GM19397 (cell line): ENCODE data around the gene KAT8.
"Not testable (repeated sequence)": the region's sequence is repeated elsewhere in the genome, so short reads cannot be mapped to it uniquely, and the experiment has no call there.

Experiments used
- ATAC-seq: cut with Tn5 transposase; IDR thresholded peaks from one replicate; pipeline ENCODE4 v1.9.1; 2021; ENCODE audit warnings: mild to moderate bottlenecking, moderate library complexity; ENCODE audit not compliant: unreplicated experiment

Gene KAT8

GRCh38 chr16:31130336-31130891 is 12.9 kb downstream of the KAT8 start:
- no peak for ATAC-seq

GRCh38 chr16:31130899-31131298 is 13.4 kb downstream of the KAT8 start:
- no peak for ATAC-seq

DNA sequence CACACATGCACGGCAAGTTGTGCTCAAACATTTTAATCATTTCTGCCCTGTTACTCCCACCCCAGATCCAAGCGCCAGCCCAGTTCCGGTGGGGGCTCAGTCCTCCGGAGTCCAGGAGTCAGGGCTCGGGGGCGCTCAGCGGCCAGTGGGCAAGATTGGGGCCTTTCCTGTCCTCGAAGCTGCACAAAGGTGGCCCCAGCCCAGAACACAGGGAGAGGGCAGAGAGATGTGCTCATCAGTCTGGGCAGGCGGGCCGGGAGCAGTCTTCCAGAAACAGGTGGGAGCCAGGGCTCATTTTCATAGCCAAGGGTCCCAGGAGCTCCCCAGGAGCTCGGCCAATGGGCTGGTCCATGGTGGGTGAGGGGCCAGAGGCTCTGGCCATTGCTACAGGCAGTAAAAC is 14.0 kb downstream of the KAT8 start:
- ATAC-seq: no peak

DNA sequence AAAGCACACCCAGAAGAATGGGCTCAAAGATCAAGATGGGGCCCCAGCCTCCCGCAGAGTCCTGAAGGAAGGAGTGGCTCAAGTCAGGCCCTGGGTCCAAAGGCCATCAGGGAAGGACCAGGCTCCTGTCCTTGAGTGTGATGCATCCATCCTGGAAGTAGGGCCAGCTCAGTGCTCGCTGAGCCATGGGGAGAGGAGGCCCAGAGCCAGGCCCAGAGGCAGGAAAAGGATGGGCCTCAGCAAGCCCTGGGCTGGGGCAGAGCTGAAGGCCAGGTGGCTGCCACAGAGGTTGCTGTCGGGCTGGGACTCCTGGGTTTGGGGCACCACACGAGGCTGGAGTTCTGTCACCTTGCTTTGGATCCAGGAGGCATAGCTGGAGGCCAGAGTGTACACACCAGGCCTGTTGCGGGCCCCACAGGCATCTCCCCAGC is 14.4 kb downstream of the KAT8 start:
- ATAC-seq: no peak

- ATAC-seq: no peak
Observed at GRCh38 chr16:31132303-31132979, 15.0 kb downstream of the KAT8 start.

DNA sequence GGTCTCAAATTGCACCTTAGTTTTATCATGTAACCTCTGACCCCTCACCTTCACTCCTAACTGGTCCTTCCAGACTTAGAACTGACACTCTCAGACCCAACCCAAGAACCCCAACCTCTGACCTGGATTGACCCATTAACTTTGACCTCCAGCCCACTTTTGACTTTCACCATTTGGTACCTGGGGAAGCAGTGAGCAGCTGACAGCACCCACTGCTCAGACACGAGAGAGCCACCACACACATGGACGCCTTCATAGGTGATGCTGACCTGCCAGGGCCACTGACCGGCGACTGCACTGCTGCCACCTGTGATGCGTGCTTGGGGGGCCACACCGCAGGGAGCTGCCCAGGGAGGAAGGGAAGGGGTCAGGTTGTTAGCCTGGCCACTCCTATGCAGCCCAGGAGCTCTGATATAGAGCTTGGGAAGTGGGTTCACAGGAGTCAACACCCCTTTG is 15.6 kb downstream of the KAT8 start:
- no peak for ATAC-seq

GRCh38 chr16:31134091-31134571 is 16.7 kb downstream of the KAT8 start:
- no peak for ATAC-seq

GRCh38 chr16:31134625-31135534 is 17.4 kb downstream of the KAT8 start:
- ATAC-seq: no peak

- ATAC-seq: no peak
Observed at GRCh38 chr16:31135535-31136286, 18.2 kb downstream of the KAT8 start, which contains the start of gene PRSS8. TSS of gene PRSS8 (minus strand) at chr16:31135727. CDS start at chr16:31135498, 229 bp downstream.

GRCh38 chr16:31136287-31136662 is 18.8 kb downstream of the KAT8 start:
- ATAC-seq: no peak

GRCh38 chr16:31136822-31137499 is 19.5 kb downstream of the KAT8 start:
- ATAC-seq: not testable (repeated sequence)

DNA sequence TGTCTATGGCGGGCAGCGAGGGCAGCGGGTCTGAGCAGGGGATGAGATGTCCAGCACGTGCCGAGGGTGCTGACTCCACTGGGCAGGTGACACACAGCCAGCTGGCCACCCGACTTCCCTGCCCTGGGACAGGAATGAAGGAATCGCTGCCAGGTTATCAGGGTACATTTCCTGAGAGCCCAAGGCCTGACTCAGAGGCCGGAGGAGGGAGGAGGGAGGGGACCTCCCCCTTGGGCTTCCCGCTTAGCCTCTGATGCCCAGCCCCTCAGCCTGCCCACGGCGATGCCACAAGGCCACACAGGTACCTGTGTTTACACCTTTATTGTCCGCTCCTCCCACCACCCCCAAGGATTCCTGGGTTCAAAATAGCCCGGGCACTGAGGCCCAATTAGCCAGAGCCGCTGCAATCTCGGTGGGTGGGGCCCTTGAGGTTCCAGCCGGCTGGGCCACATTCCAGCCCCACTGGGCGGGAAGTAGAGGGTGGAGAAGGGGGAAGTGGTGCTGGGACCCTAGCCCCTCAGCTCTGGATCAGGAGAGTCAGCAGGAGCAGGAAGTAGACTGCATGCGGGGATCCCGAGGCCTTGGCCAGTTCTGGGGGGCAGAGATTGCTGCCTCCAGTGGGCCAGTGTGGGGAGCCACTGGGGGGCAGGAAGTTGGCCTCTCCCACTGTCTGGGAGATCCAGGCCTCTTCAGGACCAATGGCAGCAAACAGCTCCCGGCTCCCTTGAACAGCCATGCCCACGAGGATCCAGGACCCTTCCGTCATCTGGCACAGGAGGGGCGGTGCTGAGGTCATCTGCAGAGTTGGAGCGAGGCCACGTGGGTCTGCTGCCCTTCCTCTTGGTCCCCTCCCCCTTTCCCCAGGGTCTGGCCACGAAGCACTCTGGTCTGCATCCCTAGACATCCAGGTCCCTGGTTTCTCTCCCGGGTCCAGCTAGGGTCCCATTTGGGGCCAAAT is 21.4 kb downstream of the KAT8 start:
- no peak for ATAC-seq

- not testable (repeated sequence) for ATAC-seq
Observed at GRCh38 chr16:31141071-31141469, 23.6 kb downstream of the KAT8 start.

DNA sequence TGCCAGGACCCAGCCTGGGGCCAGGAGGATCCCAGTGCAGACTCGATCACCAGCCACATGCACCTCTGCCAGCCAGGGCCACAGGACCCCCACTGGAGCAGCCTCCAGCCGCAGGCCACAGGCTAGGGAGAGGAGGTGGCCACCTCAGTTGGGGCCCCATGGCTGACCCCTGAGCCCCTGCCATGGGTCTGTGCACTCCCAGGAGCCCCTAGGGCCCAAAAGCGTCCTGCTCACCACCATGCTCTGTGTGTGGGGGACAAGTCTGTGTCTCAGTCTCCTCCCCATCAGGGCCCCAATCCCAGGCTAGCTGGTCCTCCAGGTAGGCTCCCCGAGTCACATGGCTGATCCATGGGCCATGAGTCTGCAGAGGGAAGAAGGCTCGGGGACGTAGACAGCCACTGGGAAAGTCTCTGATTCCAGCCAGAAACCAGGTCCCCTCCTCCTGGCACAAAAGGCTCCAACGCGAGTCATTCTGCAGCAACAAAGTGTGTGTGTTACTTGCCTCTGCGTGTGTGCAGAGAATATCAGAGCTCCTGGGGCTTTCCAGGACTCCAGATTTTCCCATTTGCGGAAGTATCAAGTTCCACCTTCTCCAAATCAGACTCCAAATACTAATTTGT is 24.1 kb downstream of the KAT8 start:
- no peak for ATAC-seq

GRCh38 chr16:31142109-31143010 is 24.9 kb downstream of the KAT8 start:
- peak; percentile 88 for ATAC-seq

- no peak for ATAC-seq
Observed at GRCh38 chr16:31143011-31143693, 25.7 kb downstream of the KAT8 start.

DNA sequence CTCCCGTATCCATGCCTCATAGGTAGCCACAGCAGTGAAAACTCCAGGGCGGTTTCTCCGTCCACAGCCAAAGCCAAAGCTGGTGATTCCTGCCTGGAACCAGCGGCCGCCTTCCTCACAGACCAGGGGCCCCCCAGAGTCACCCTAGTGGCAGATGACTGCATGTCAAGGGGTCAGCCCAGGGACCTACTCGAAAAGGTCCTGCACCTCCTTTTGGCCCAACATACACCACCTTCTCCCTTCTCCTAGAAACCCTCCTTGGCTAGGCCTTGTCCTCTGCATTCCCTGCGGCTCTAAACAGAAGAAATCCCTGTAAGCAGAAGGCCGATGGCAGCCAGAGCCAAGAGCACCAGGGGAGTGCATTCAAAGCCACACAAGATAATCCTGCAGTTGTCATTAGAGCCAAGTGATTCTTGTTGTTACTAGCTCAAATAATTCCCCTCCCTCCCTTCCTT is 26.3 kb downstream of the KAT8 start:
- no peak for ATAC-seq
